Measurements from ENCODE around the gene ACER3.
"Not testable (repeated sequence)": the region's sequence is repeated elsewhere in the genome, so short reads cannot be mapped to it uniquely, and the experiment has no call there.

Gene ACER3

GRCh38 chr11:76939219-76939631 lies 78.5 kb downstream of the ACER3 start:
- no peak for DNase-seq

- DNase-seq: no peak
These were observed 83.5 kb downstream of the ACER3 start for GRCh38 chr11:76944225-76944624.

DNA sequence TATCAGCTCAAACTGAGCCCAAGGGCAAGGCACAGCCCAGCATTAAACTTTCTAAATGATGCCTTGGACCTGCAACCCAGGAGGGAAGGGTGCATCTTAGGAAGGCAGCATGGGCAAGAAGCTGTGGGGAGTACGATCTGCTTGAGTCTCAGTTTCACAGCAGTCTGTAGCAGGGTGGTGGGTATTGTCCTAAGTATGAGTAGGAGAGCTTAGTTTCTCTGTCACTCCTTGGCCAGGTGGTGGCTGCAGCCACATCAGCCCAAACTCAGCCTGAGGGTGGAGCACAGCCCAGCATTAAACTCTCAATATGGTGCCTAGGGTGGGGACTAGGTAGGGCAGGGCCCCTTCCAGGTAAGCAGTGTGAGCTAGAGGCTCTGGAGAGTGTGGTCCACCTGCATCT lies 85.5 kb downstream of the ACER3 start:
- no peak for DNase-seq

GRCh38 chr11:76947190-76947589 lies 86.5 kb downstream of the ACER3 start:
- DNase-seq: no peak

GRCh38 chr11:76947800-76948199 lies 87.1 kb downstream of the ACER3 start:
- DNase-seq: no peak

GRCh38 chr11:76955459-76956114 lies 94.9 kb downstream of the ACER3 start:
- no peak for DNase-seq

- peak; percentile 14 for DNase-seq
These were observed 102.1 kb downstream of the ACER3 start for GRCh38 chr11:76962583-76963416.

DNA sequence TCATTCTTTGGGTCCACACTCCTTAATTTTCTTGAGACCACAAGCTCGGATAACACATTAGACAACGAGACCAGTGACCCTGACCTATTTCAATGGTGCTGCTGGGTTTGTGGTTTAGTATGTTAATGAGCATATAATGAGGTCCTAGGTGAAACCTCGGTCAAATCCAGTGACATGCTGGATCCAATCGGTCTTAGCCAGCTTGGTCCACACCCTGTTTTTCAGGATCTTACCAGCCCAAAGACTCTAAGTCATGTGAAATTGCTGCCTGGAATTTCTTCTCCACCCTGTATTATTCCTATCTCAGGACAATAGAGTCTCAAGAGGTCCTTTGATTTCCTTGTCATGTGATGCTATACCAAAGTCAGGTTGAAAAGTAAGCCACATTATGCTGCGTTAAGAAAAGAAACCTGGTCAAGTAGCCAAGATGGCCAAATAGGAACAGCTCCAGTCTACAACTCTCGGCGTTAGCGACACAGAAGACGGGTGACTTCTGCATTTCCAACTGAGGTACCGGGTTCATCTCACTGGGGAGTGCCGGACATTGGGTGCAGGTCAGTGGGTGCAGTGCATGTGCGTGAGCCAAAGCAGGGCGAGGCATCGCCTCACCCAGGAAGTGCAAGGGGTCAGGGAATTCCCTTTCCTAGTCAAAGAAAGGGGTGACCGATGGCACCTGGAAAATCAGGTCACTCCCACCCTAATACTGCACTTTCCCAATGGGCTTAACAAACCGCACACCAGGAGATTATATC lies 102.9 kb downstream of the ACER3 start:
- DNase-seq: not testable (repeated sequence)

GRCh38 chr11:76972051-76972450 lies 111.3 kb downstream of the ACER3 start:
- no peak for DNase-seq

DNA sequence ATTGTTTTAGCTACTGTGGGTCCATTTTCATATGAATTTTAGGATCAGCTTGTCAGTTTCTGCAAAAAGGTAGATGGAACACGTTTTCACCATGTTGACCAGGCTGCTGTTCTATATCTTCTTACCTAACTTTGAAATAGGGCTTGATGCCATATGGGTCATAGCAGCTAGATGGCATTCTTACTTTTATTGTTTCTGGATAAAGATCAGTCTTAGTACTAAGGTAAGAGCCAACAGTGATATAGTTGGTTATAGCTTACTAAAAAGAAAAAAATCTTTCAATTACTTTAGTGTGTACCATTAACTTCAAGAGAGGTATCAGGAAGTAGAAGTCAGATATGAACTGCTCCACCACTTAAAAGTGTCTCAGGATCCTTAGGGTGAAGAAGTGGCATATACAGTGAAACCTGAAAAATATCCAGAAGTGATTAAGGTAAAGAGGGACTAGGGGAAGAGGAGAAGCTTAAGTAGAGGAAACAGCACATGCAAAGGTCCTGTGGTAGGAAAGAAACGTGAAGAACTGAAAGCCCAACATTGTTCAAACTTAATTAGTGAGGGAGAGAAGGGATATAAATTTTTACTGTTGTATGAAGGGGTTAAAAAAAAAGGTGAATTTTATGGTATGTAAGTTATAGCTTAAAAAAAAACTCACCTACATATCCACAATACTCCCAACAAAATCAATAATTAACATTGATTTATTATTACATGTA lies 113.6 kb downstream of the ACER3 start:
- DNase-seq: no peak

DNA sequence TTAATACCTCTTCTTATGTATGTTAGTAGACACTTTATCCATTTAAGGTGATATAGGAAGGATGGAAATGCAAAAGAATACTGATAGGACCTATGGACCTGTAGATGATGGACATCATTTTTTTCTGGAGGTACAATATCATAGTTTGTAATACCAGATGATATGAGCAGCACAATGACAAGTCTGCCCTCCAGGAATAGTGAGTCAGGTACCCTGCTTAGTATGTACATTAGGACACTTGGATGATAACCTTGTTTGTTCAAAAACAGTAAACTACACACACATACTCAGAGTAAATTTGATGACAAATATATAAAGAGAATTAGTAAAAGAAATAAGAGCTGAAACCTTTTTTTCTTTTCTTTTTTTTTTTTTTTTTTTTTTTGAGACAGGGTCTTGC lies 114.8 kb downstream of the ACER3 start:
- no peak for DNase-seq

GRCh38 chr11:76977791-76978190 lies 117.1 kb downstream of the ACER3 start:
- DNase-seq: no peak

GRCh38 chr11:76978239-76978638 lies 117.5 kb downstream of the ACER3 start:
- no peak for DNase-seq

GRCh38 chr11:76978818-76979217 lies 118.1 kb downstream of the ACER3 start:
- DNase-seq: no peak

DNA sequence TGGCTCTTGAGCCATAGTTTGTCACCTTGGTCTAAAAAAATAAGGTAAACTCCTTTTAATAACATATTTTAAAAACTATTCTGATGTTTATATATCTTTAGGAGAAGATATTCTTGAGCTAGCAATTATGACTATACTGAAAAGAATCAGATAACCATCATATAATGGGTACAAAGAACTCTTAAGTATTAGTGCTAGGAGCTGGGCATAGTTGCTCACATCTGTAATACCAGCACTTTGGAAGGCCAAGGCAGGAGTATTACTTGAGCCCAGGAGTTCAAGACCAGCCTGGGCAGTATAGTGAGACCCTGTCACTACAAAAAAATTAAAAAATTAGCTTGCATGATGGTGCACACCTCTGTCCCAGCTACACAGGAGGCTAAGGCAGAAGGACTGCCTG lies 119.5 kb downstream of the ACER3 start:
- no peak for DNase-seq

- no peak for DNase-seq
These were observed 124.0 kb downstream of the ACER3 start for GRCh38 chr11:76984743-76985142.

DNA sequence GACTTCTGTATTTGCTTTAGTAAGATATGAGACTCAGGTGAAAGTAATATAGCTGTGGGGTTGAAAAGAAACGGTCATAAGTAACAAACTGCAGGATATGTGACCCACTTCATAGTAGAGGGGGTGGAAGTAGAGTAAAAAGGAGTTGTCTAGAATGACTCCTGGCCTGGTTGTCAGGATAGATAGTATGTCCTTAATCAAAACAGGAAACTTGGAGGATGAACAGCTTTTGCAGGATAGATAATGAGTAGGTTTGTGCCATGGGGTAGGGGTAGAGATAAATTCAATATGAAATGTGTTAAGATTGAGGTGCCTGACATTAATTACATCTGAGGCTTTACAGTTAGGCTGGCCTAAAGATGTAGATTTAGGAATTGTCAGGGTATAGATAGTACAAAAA lies 126.5 kb downstream of the ACER3 start:
- DNase-seq: no peak

GRCh38 chr11:76990628-76991027 lies 129.9 kb downstream of the ACER3 start:
- no peak for DNase-seq

GRCh38 chr11:76995081-76995576 lies 134.4 kb downstream of the ACER3 start:
- no peak for DNase-seq

- no peak for DNase-seq
These were observed 136.8 kb downstream of the ACER3 start for GRCh38 chr11:76997512-76997911.

DNA sequence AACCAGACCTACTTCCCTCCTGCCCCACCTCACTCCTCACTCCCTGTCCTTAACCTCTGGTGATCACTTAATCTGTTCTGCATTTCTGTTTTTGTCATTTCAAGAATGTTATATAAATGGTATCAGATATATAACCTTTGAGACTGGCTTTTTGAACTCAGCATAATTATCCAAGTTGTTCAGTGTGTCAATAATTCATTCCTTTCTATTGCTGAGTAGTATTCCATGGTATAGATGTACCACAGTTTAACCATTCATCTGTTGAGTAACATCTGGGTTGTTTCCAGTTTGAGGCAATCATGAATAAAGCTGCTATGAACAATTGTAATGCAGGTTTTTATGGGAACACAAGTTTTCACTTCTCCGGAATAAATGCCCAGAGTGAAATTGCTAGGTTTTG lies 138.9 kb downstream of the ACER3 start:
- no peak for DNase-seq

DNA sequence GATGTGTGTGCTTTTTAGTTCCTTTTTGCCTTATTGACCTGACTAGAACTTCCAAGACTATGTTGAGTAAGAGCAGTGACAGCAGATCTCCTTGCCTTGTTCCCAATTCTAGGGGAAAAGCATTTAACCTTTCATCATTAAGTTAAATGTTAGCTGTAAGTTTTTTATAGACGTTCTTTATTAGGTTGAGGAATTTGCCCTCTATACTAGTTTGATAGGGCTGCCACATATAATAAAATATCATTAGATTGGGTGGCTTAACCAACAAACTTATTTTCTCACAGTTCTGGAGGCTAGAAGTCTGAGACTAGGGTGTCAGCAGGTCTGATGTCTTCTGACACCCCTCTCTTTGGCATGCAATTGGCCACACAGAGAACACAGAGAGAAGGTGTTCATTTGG lies 140.9 kb downstream of the ACER3 start:
- DNase-seq: no peak

DNA sequence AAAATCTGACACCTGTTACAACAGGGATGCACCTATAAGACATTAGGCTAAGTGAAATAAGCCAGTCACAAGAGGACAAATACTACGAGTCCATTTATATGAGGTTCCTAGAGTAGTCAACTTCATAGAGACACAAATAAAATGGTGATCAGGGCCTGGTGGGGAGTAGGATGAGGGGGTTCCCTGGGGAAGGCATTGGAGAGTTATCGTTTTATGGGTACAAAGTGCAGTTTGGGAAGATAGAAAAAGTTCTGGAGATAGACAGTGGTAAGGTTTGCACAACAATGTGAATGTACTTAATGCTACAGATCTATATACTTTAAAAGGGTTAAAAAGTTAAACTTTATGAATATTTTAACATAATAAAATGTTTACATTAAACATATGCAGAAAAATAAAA lies 142.1 kb downstream of the ACER3 start:
- DNase-seq: no peak
